COLO829 (cell line): ENCODE measurements around the gene ALPL.
"Not testable (repeated sequence)": the region's sequence is repeated elsewhere in the genome, so short reads cannot be mapped to it uniquely, and the experiment has no call there.

ENCODE experiments used
- DNase-seq: peaks from one replicate; pipeline ENCODE4 v3.0.0; 2012; ENCODE audit warnings: low spot score

ALPL gene

GRCh38 chr1:21559788-21560567 lies 50.8 kb downstream of the ALPL start:
- no peak for DNase-seq

DNA sequence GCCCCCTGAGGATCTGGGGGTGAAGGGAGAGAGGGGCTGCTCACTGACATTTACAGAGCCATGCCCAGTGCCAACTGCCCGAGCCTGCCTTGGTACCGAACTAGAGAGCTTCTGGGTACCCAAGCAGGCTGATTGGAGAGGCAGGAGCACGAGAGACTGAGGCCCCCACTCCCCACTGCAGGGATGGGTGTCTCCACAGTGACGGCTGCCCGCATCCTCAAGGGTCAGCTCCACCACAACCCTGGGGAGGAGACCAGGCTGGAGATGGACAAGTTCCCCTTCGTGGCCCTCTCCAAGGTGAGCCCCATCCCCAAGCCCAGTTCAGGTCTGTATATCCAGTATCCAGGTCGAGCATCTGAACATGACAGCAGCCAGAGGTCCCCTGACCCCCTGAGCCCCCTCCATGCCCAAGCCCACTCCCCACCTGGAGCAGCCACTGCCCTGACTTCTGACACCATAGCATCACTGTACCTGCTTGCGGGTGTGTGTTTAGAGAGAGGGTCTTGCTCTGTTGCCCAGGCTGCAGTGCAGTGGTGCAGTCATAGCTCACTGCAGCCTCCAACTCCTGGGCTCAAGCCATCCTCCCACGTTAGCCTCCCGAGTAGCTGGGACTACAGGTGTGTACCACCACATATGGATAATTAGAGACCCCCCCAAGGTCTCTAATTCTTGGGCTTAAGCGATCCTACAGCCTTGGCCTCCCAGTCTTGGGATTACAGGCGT lies 51.9 kb downstream of the ALPL start:
- no peak for DNase-seq

DNA sequence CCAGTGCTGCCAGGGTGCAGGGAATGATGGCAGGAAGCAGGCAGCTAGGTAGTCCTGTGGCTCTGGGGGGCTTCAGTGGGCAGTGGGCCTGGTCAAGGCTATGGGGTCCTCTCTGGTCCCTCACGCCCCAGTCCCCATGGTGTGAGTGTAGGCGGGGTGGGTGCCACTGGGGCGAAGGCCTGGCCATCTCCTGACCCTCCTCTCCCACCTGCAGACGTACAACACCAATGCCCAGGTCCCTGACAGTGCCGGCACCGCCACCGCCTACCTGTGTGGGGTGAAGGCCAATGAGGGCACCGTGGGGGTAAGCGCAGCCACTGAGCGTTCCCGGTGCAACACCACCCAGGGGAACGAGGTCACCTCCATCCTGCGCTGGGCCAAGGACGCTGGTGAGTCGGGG lies 53.7 kb downstream of the ALPL start:
- no peak for DNase-seq

DNA sequence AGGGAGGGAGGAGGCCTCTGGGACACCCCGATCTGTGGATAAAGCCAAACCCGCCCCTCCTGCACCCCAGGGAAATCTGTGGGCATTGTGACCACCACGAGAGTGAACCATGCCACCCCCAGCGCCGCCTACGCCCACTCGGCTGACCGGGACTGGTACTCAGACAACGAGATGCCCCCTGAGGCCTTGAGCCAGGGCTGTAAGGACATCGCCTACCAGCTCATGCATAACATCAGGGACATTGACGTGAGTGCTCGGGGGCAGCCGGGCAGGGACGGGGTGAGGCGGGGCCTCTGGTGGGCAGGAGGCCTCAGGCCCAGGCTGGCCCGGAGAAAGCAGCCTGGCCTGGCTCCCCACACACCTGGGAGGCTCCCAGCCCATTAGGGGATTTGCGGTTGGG lies 54.7 kb downstream of the ALPL start:
- DNase-seq, result no peak

DNA sequence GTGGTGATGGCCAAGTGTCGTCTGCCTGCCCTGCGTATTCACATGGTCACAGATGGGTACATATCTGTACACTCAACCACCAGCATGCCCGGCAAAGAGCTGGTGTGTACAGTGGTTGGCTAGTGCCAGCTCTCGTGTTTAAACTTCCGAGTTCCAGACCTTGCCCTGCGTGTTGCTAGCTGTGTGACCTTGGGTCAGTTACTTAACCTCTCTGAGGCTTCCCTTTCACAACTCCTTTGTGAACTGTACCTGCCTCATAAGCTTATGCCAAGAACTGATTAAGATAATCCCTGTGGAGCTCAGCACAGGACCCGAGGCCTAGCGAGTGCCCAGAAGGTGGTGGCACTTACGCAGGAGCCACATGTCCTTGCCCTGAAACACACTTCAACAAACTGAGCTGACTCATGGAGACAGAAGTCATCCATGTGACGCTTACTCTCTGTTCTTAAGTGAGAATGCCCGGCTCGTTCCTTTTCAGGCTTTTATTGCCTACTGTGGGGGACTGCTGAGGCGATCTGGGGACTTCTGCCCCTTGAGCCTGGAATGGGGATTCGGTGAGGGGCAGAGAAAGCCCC lies 55.4 kb downstream of the ALPL start:
- no peak for DNase-seq

DNA sequence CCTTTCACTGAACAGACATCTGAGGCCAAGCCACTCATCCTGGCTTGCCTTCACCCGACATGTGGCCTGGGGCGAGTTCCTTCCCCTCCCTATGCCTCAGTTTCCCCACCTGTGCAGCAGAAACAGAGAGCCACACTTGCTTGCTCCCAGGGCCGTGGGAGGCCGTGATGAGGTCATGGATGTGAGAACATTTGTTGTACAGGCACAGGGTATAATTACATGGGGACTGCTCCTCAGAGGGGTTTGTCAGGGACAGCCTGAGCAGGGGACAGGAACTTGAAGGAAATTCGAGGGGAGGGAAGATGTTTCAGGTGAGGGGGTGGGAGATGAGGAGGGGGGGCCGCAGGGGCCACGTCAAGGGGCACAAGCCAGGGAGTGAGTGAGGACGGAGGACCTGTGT lies 56.1 kb downstream of the ALPL start:
- DNase-seq, result no peak

DNA sequence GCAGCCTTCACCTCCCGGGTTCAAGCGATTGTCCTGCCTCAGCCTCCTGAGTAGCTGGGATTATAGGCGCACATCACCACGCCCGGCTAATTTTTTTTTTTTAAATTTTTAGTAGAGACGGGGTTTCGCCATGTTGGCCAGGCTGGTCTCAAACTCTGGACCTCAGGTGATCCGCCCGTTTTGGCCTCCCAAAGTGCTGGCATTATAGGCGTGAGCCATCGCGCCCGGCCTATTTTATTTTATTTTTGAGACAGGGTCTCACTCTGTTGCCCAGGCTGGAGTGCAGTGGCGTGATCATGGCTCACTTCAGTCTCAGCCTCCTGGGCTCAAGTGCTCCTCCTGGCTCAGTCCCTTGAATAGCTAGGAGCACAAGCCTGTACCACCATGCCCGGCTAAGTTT lies 57.1 kb downstream of the ALPL start:
- not testable (repeated sequence) for DNase-seq

GRCh38 chr1:21567241-21568005 lies 58.2 kb downstream of the ALPL start:
- DNase-seq, result no peak

DNA sequence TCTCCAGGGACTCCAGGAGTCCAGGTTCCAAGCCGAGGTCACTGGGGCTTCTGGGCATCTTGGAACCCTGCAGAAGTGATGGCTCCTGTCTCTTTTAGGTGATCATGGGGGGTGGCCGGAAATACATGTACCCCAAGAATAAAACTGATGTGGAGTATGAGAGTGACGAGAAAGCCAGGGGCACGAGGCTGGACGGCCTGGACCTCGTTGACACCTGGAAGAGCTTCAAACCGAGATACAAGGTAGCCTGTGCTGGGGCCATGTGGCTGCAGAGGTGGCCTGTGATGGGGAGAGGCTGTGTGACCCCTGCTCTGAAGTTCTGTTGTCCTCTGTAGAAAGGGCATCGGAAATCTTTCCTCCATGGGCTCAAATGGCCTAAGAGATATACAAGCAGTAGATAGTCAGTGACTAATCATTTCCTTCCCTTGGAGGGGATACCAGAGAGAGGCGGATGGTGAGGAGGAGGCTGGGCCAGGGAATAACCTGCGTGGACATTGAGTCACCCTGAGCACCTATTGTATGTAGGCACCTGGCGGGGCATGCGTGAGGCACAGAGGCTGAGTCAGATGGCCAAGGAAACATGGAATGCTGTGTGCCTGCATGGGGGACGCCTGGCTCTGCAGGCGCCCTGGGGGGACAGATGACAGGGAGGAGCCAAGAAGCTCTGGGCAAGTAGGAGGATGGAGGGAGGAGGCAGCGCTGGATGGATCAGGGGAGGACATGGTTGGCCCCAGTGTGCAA lies 59.0 kb downstream of the ALPL start:
- DNase-seq, result no peak

DNA sequence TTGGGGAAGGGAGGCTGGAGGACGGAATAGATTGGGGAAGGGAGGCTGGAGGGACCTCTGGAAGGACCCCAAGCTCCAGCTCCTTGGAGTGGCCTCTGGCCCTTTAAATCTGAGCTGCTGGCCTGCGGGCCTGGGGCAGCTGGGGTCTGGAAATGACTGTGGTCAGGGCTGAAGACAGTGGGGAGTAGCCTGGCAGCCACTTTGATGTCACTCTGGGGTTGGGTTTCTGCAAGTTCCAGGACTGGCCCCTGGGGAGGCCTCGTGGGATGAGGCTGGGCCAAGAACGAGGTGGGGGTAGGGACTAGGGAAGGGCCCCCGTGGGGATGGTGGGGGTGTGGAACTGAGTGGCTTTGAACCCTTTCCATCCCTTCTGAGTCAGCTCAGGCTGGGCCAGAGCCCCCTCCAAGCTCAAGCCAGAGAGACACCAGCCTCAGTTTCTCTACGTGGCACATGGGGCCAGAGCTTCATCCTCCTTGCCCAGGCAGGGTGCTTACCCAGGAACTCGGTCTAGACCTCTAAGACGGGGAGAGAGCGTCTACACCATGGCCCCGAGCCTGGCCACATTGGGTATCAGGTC lies 59.7 kb downstream of the ALPL start:
- no peak for DNase-seq

DNA sequence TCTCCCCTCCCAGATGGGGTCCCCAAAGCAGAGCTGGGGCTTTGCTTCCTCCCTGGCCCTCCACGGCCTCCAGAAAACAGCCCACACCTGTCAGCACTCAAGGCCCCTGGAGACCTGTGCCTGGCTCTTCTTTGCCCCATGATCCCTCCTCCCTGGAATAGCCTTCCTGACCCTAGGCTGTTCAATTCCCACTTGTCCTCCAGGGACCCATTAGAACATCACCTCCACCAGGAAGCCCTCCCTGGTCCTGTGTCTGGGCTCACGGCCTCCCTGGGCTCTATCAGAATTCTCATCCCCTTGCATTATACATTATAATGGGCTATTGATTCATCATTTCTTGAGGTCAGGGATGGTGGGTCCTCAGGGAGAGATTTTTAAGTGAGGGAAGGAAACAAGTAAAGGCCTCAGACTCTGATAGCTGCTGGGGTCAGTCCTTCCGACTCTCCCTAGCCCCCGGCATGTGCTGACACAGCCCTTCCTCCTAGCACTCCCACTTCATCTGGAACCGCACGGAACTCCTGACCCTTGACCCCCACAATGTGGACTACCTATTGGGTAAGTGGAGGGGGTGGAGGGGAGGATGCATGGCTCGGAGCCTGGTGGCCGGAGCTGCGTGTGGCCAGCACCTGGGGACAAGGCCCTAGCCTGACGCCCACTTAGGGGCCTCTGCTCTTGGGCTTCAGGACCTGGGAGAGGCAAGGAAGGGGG lies 60.8 kb downstream of the ALPL start:
- DNase-seq, result no peak

GRCh38 chr1:21570528-21570875 lies 61.3 kb downstream of the ALPL start:
- DNase-seq, result no peak

GRCh38 chr1:21570885-21571284 lies 61.7 kb downstream of the ALPL start:
- DNase-seq, result no peak

DNA sequence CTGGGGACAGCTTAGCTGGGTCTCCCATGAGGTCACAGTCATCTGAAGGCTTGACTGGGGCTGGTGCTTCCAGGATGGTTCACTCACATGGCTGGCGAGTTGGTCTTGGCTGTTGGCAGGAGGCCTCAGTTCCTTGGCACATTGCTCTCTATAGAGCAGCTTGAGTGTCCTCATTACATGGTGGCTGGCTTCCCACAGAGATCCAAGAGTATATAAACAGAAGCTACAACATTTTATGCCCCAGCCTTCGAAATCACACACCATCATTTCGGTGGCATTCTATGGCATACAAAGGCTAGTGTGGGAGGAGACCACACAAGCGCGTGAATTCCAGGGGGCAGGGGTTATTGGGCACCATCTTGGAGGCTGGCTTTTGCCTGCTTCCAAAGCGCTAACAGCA lies 63.0 kb downstream of the ALPL start:
- no peak for DNase-seq

GRCh38 chr1:21572735-21573277 lies 63.6 kb downstream of the ALPL start:
- DNase-seq, result no peak

DNA sequence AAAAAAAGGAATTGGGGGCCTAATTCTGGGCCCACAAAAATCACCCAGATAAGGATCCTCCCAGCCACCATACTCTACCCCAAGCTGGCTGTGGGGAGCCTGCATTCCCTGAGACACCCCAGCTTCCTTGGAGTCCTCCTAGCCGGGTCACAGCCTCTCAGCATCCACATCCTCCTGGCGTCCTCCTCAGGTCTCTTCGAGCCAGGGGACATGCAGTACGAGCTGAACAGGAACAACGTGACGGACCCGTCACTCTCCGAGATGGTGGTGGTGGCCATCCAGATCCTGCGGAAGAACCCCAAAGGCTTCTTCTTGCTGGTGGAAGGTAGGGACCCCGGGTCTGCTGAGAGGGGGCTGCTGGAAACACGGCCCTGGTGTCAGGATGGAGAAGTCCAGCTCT lies 64.3 kb downstream of the ALPL start:
- no peak for DNase-seq

DNA sequence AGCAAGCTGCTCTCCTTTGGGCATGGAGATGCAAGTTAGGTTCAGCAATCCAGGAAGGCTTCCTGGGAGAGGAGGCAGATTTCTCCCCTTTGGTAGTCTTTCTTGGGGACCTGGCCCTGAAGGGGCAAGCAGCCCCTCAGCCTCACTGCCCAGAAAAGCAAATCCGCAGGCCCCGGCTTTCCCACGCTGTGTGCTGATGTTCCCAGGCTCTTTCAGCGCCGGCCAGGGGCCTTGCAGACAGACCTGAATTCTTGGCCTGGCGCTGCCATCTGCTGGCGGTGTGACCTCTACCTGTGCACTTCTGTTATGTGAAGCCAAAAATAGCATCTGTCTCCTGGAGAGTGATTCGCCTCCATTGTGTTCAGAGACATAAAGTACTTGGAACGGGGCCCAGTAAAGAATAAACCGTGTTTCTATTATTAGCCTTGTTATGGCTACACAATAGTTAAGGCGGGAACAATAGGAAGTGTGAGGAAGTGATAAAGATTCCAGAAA lies 64.8 kb downstream of the ALPL start:
- DNase-seq, result no peak

DNA sequence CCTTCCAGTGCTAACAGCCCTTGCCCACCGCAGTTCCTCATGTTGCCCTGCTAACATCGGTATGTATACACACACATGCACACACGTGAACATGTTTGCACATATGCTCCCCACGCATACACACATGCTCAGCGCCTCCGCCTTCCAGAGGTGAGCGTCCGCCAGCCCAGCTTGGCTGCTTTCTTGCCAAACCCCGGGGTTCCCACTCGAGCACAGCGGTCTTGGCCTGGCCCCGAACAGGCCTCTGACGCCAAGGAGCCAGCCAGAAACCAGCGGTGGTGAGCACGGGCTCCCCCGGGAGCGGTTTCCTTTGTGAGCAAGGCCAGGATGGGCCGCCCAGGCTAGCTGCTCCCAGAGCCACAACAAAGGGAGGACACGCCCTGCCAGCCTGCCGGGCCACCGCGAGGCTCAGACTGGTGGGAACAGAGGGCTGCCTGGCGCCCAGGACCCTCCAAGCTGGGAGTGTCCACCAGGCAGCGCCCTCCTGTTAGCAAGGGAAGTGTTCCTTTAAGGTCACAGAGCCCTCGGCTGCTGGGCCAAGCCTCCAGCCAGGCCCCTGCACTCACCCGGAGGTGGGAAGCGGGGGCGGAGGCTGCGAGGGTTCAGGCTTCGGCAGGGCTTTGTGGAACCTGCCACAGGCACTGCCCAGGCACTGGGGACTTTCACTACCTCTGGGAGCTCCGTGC lies 65.4 kb downstream of the ALPL start:
- no peak for DNase-seq

- no peak for DNase-seq
Measured at GRCh38 chr1:21575351-21575942, 66.2 kb downstream of the ALPL start.
